Measurements from ENCODE around the gene DENND11. TPM values are rescaled to one million over a fixed set of nuclear protein-coding genes. Genes with fewer than 3 reads are reported as not detected.

DENND11 gene
- total RNA-seq, 5 donors from 2014 or later (not counting 1 experiment from before 2014, with no cell fraction given): 46.7 to 55.7 (median 54.8) TPM

GRCh38 chr7:141671705-141672496, 30.1 kb downstream of the DENND11 start:
- Histone ChIP-seq H3K27me3 (replicated peaks in 1 of 2; ENCODE audit: control insufficient read depth in 2 of 2, extremely low read depth in 1 of 2, insufficient read depth in 2 of 2, low read length in 1 of 2) (no peaks in the 10 kb centered on the region), H3K27ac (ENCODE audit: low read length) (no peak overlapping the region), H3K36me3 (ENCODE audit: control insufficient read depth in 2 of 2, extremely low read depth in 1 of 2, insufficient read depth in 1 of 2, low read length in 1 of 2) (peaks cover 4 to 30% of the 10 kb centered on the region in 2 donors), H3K9me3 (no peaks in the 10 kb centered on the region), H3K4me1 (ENCODE audit: control insufficient read depth in 1 of 2, extremely low read depth in 1 of 2, insufficient read depth in 2 of 2, low read length in 2 of 2) (no peaks in the 10 kb centered on the region), H3K4me3 (ENCODE audit: control insufficient read depth in 1 of 2, extremely low read depth in 1 of 2, low read length in 1 of 2) (no peak overlapping the region)
- Mint-ChIP-seq H3K9me3 (no peaks in the 10 kb centered on the region), H3K4me1 (peaks cover 0 to 2% (median 1%) of the 10 kb centered on the region in 3 donors), H3K27ac (no peak overlapping the region), H3K36me3 (peaks cover 31% of the 10 kb centered on the region), H3K4me3 (no peak overlapping the region), H3K27me3 (no peaks in the 10 kb centered on the region)
- WGBS (ENCODE audit: insufficient coverage): 90% methylated on average over 3 of the region's 7 CpGs
- ChIA-PET POLR2A (interaction anchor here in 1 of 2 donors (0.7 kb wide), 1 partner anchor 29 kb away, joined by 4 read pairs; no protein-coding TSS in a partner anchor), CTCF (interaction anchor here in 1 of 2 donors (1.4 kb wide), 1 partner anchor 67 kb away, joined by 5 read pairs; no protein-coding TSS in a partner anchor)
- no peak for DNase-seq
- ATAC-seq (replicated peaks in 1 of 4): no peak

GRCh38 chr7:141668853-141669252, 33.1 kb downstream of the DENND11 start:
- no peaks in the 10 kb centered on the region for H3K4me1 Mint-ChIP-seq
- POLR2A ChIA-PET: interaction anchor here in 1 of 2 donors (0.6 kb wide), 1 partner anchor 475 kb away, joined by 3 read pairs; no protein-coding TSS in a partner anchor
- H3K9me3 ChIP-seq: no peaks in the 10 kb centered on the region
- no peaks in the 10 kb centered on the region for H3K9me3 Mint-ChIP-seq
- H3K4me3 Mint-ChIP-seq: no peak overlapping the region
- H3K4me3 ChIP-seq (ENCODE audit: control insufficient read depth in 1 of 2, extremely low read depth in 1 of 2, low read length in 1 of 2): no peak overlapping the region
- no peak overlapping the region for H3K27ac ChIP-seq (ENCODE audit: low read length)
- H3K36me3 Mint-ChIP-seq: peaks cover 35% of the 10 kb centered on the region
- no peaks in the 10 kb centered on the region for H3K27me3 ChIP-seq (replicated peaks in 1 of 2; ENCODE audit: control insufficient read depth in 2 of 2, extremely low read depth in 1 of 2, insufficient read depth in 2 of 2, low read length in 1 of 2)
- CTCF ChIA-PET: interaction anchor here in 1 of 2 donors (0.9 kb wide), 1 partner anchor 114 kb away, joined by 3 read pairs; no protein-coding TSS in a partner anchor
- no peaks in the 10 kb centered on the region for H3K4me1 ChIP-seq (ENCODE audit: control insufficient read depth in 1 of 2, extremely low read depth in 1 of 2, insufficient read depth in 2 of 2, low read length in 2 of 2)
- peak overlapping the region in 1 of 2 donors; percentile 59 for H3K27ac Mint-ChIP-seq
- H3K27me3 Mint-ChIP-seq: no peaks in the 10 kb centered on the region
- no peak for DNase-seq
- WGBS (ENCODE audit: insufficient coverage): 78% methylated on average over 2 of the region's 2 CpGs
- ATAC-seq (replicated peaks in 1 of 4): no peak
- peaks cover 9 to 48% of the 10 kb centered on the region in 2 donors for H3K36me3 ChIP-seq (ENCODE audit: control insufficient read depth in 2 of 2, extremely low read depth in 1 of 2, insufficient read depth in 1 of 2, low read length in 1 of 2)

- POLR2A ChIA-PET: interaction anchor here in 1 of 2 donors (0.6 kb wide), 1 partner anchor 10 kb away, joined by 4 read pairs; no protein-coding TSS in a partner anchor
- Mint-ChIP-seq H3K4me3 (no peak overlapping the region), H3K27me3 (no peaks in the 10 kb centered on the region), H3K36me3 (peaks cover 36% of the 10 kb centered on the region), H3K27ac (no peak overlapping the region), H3K4me1 (peaks cover 0 to 4% (median 4%) of the 10 kb centered on the region in 3 donors), H3K9me3 (no peaks in the 10 kb centered on the region)
- no peak for DNase-seq
- Histone ChIP-seq H3K27ac (ENCODE audit: low read length) (no peak overlapping the region), H3K9me3 (no peaks in the 10 kb centered on the region), H3K4me1 (ENCODE audit: control insufficient read depth in 1 of 2, extremely low read depth in 1 of 2, insufficient read depth in 2 of 2, low read length in 2 of 2) (no peaks in the 10 kb centered on the region), H3K36me3 (ENCODE audit: control insufficient read depth in 2 of 2, extremely low read depth in 1 of 2, insufficient read depth in 1 of 2, low read length in 1 of 2) (peaks cover 9 to 54% of the 10 kb centered on the region in 2 donors), H3K4me3 (ENCODE audit: control insufficient read depth in 1 of 2, extremely low read depth in 1 of 2, low read length in 1 of 2) (no peak overlapping the region), H3K27me3 (replicated peaks in 1 of 2; ENCODE audit: control insufficient read depth in 2 of 2, extremely low read depth in 1 of 2, insufficient read depth in 2 of 2, low read length in 1 of 2) (no peaks in the 10 kb centered on the region)
- no peak for ATAC-seq (replicated peaks in 1 of 4)
- WGBS (ENCODE audit: insufficient coverage): 100% methylated on average over 1 of the region's 4 CpGs
- CTCF ChIA-PET: no interaction called here
These were observed 35.9 kb downstream of the DENND11 start for GRCh38 chr7:141666071-141666470.

DNA sequence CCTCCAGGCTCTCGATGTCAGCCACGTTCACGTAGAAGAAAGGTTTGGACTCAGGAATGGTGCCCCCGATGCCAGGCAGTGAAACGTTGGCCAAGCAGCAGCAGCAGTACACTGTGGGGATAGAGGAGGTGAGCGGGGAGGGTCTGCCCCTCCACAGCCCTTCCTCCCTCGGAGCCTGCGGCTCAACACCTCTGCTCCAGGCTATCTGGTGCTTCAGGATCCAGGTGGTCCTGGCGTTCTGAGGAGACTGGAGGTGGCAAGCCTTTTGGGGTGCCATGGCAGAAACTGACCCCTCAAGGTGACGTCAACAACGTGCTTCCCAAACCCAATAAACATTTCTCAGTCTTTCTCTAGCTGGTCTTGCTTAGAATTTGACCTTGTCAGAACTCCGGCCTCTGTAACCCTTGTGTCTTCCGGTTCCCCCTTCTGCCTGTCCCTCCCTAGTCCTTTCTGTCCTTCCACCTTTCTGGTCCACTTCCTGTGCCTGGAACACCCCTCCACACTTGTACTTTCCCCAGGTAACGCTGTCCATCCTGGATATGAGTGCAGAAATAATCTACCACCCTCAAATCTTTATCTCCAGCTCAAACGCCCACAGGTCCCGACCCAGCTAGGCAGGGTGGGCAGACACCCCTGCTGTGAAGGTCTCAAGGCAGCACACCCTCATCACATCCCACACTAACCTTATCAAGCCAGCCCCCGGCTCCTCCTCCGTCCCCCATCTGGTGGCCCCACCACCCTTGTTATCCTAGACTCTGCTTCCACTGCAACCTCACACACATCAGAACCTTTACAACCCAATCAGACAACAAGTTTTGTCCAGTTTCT, 36.5 kb downstream of the DENND11 start:
- no peak overlapping the region for H3K4me3 ChIP-seq (ENCODE audit: control insufficient read depth in 1 of 2, extremely low read depth in 1 of 2, low read length in 1 of 2)
- ATAC-seq (replicated peaks in 1 of 4) (peak in 1 of 4 experiments; percentile 23), DNase-seq (no peak)
- ChIA-PET CTCF (no interaction called here), POLR2A (no interaction called here)
- peaks cover 0 to 4% (median 4%) of the 10 kb centered on the region in 3 donors for H3K4me1 Mint-ChIP-seq
- no peaks in the 10 kb centered on the region for H3K9me3 ChIP-seq
- peaks cover 42% of the 10 kb centered on the region for H3K36me3 Mint-ChIP-seq
- peaks cover 9 to 53% of the 10 kb centered on the region in 2 donors for H3K36me3 ChIP-seq (ENCODE audit: control insufficient read depth in 2 of 2, extremely low read depth in 1 of 2, insufficient read depth in 1 of 2, low read length in 1 of 2)
- H3K27me3 ChIP-seq (replicated peaks in 1 of 2; ENCODE audit: control insufficient read depth in 2 of 2, extremely low read depth in 1 of 2, insufficient read depth in 2 of 2, low read length in 1 of 2): no peaks in the 10 kb centered on the region
- no peaks in the 10 kb centered on the region for H3K9me3 Mint-ChIP-seq
- H3K27ac ChIP-seq (ENCODE audit: low read length): no peak overlapping the region
- H3K27ac Mint-ChIP-seq: no peak overlapping the region
- 94% methylated on average over 15 of the region's 18 CpGs for WGBS (ENCODE audit: insufficient coverage)
- H3K4me3 Mint-ChIP-seq: no peak overlapping the region
- no peaks in the 10 kb centered on the region for H3K27me3 Mint-ChIP-seq
- H3K4me1 ChIP-seq (ENCODE audit: control insufficient read depth in 1 of 2, extremely low read depth in 1 of 2, insufficient read depth in 2 of 2, low read length in 2 of 2): no peaks in the 10 kb centered on the region

- no peak overlapping the region for H3K27ac Mint-ChIP-seq
- no peaks in the 10 kb centered on the region for H3K27me3 Mint-ChIP-seq
- 100% methylated on average over 4 of the region's 6 CpGs for WGBS (ENCODE audit: insufficient coverage)
- no peak overlapping the region for H3K27ac ChIP-seq (ENCODE audit: low read length)
- H3K27me3 ChIP-seq (replicated peaks in 1 of 2; ENCODE audit: control insufficient read depth in 2 of 2, extremely low read depth in 1 of 2, insufficient read depth in 2 of 2, low read length in 1 of 2): no peaks in the 10 kb centered on the region
- H3K9me3 Mint-ChIP-seq: no peaks in the 10 kb centered on the region
- peaks cover 0 to 4% (median 4%) of the 10 kb centered on the region in 3 donors for H3K4me1 Mint-ChIP-seq
- H3K36me3 ChIP-seq (ENCODE audit: control insufficient read depth in 2 of 2, extremely low read depth in 1 of 2, insufficient read depth in 1 of 2, low read length in 1 of 2): peaks cover 11 to 61% of the 10 kb centered on the region in 2 donors
- H3K36me3 Mint-ChIP-seq: peaks cover 46% of the 10 kb centered on the region
- ATAC-seq (replicated peaks in 1 of 4): no peak
- ChIA-PET CTCF (interaction anchor here in 1 of 2 donors (0.6 kb wide), 1 partner anchor 1371 kb away, joined by 3 read pairs; no protein-coding TSS in a partner anchor), POLR2A (no interaction called here)
- no peak for DNase-seq
- no peak overlapping the region for H3K4me3 ChIP-seq (ENCODE audit: control insufficient read depth in 1 of 2, extremely low read depth in 1 of 2, low read length in 1 of 2)
- H3K4me3 Mint-ChIP-seq: no peak overlapping the region
- no peaks in the 10 kb centered on the region for H3K9me3 ChIP-seq
- no peaks in the 10 kb centered on the region for H3K4me1 ChIP-seq (ENCODE audit: control insufficient read depth in 1 of 2, extremely low read depth in 1 of 2, insufficient read depth in 2 of 2, low read length in 2 of 2)
These were observed 37.5 kb downstream of the DENND11 start for GRCh38 chr7:141664450-141664849.

Measured in T-cell (primary cell).